ENCODE data around the gene RAX2.
A peak's percentile ranks its signal among the peaks of the same experiment; 100 is the strongest.

Gene RAX2

GRCh38 chr19:3721131-3721886, 50.7 kb downstream of the RAX2 start:
- DNase-seq (ENCODE audit: extremely low read depth, low read depth), result peak; percentile 42
- TF ChIP-seq CTCF (IDR thresholded peaks at IDR 0.05; ENCODE audit: low read depth, low read length), result no peak

- TF ChIP-seq CTCF (IDR thresholded peaks at IDR 0.05; ENCODE audit: low read depth, low read length), result no peak
- no peak for DNase-seq (ENCODE audit: extremely low read depth, low read depth)
Measured at GRCh38 chr19:3720349-3720917, 51.6 kb downstream of the RAX2 start.

- no peak for TF ChIP-seq CTCF (IDR thresholded peaks at IDR 0.05; ENCODE audit: low read depth, low read length)
- DNase-seq (ENCODE audit: extremely low read depth, low read depth), result no peak
Measured at GRCh38 chr19:3719868-3720267, 52.2 kb downstream of the RAX2 start.

Data from AG09319 (cell line).